Mammary epithelial cell (primary cell): ENCODE results near the gene TCF23.

Experiments used
- CTCF ChIP-seq, 2 donors: IDR thresholded peaks in 1 of 2; conservative IDR thresholded peaks in 1 of 2; 2 replicates each; pipeline ENCODE4 v1.5.1; 2011 to 2012; ENCODE audit warnings: inconsistent platforms in 2 of 2, low read length in 2 of 2, mild to moderate bottlenecking in 2 of 2, control low read depth in 1 of 2, low read depth in 1 of 2; ENCODE audit not compliant: insufficient read depth in 1 of 2; ENCODE audit errors: extremely low read depth in 1 of 2
- EZH2 ChIP-seq: IDR thresholded peaks from 2 replicates; pipeline ENCODE4 v1.6.1; 2012; ENCODE audit warnings: low read length, inconsistent platforms, borderline replicate concordance

- TF ChIP-seq CTCF (conservative IDR thresholded peaks at IDR 0.05 in 1 of 2, IDR thresholded peaks at IDR 0.05 in 1 of 2; ENCODE audit: extremely low read depth in 1 of 2, insufficient read depth in 1 of 2, low read depth in 1 of 2, low read length in 2 of 2) = no peak
- no peak for TF ChIP-seq EZH2
These were observed 5.5 kb upstream of the TCF23 start for GRCh38 chr2:27143285-27143684.
